Naive thymus-derived CD4-positive, alpha-beta T cell (primary cell): ENCODE measurements around the gene SAAL1. TPM values are rescaled to one million over a fixed set of nuclear protein-coding genes. Genes with fewer than 3 reads are reported as not detected.

Source experiments
- ATAC-seq: fragments of 150-1000 bp; cut with Tn5 transposase; 2 replicates; pipeline ENCODE4 v1.10.0; 2021; ENCODE audit warnings: mild to moderate bottlenecking, moderate library complexity
- CTCF ChIA-PET: fragments of 350-600 bp; sonication (Branson Sonifier 250); formaldehyde crosslinking; loops from one replicate; lab custom pipeline; 2021; ENCODE audit warnings: antibody characterized with exemption; lab: Charles Lee
- POLR2A ChIA-PET: fragments of 350-600 bp; sonication (Branson Sonifier 250); formaldehyde crosslinking; loops from one replicate; lab custom pipeline; 2021; ENCODE audit warnings: antibody characterized with exemption, inconsistent platforms; lab: Charles Lee
- DNase-seq, 9 donors: peaks; one replicate each; pipeline versions ENCODE4 v3.0.0 to v3.0.0-alpha.2; 2020 to 2022; ENCODE audit warnings: mixed read lengths in 1 of 9
- H3K27ac ChIP-seq: one replicate; pipeline ENCODE4 v1.7.0; 2013; ENCODE audit warnings: mild to moderate bottlenecking, low read depth, low read length, moderate library complexity
- H3K27me3 ChIP-seq, 2 donors: one replicate each; pipeline ENCODE4 v1.7.0; 2013; ENCODE audit warnings: low read length in 2 of 2, mild to moderate bottlenecking in 2 of 2, moderate library complexity in 2 of 2; ENCODE audit not compliant: control insufficient read depth in 2 of 2, insufficient read depth in 2 of 2
- H3K36me3 ChIP-seq, 3 experiments: 1 replicate in 2 of 3; 2 replicates in 1 of 3; pipeline ENCODE4 v1.7.0; 2013; ENCODE audit warnings: low read length in 3 of 3, mild to moderate bottlenecking in 3 of 3, moderate library complexity in 1 of 3; ENCODE audit not compliant: insufficient read depth in 3 of 3, control insufficient read depth in 2 of 3
- H3K4me1 ChIP-seq, 2 donors: one replicate each; pipeline ENCODE4 v1.7.0; 2013; ENCODE audit warnings: low read length in 2 of 2, mild to moderate bottlenecking in 2 of 2, moderate library complexity in 1 of 2; ENCODE audit not compliant: control insufficient read depth in 2 of 2, insufficient read depth in 2 of 2
- H3K4me3 ChIP-seq: 2 replicates; pipeline ENCODE4 v1.7.0; 2013; ENCODE audit warnings: mild to moderate bottlenecking, low read length
- H3K9me3 ChIP-seq, 3 experiments: 1 replicate in 2 of 3; 2 replicates in 1 of 3; pipeline ENCODE4 v1.7.0; 2013; ENCODE audit warnings: low read length in 3 of 3; ENCODE audit not compliant: control insufficient read depth in 2 of 3
- H3K27ac Mint-ChIP-seq, 9 donors: one replicate each; pipeline ENCODE4 v1.8.0; 2020 to 2022; ENCODE audit warnings: mixed read lengths in 9 of 9, mild to moderate bottlenecking in 8 of 9, moderate library complexity in 5 of 9, inconsistent platforms in 2 of 9
- H3K27me3 Mint-ChIP-seq, 5 donors: one replicate each; pipeline ENCODE4 v1.8.0; 2021 to 2022; ENCODE audit warnings: mixed read lengths in 5 of 5, mild to moderate bottlenecking in 1 of 5
- H3K36me3 Mint-ChIP-seq, 5 donors: one replicate each; pipeline ENCODE4 v1.8.0; 2020 to 2022; ENCODE audit warnings: mixed read lengths in 5 of 5, mild to moderate bottlenecking in 3 of 5, inconsistent platforms in 1 of 5
- H3K4me1 Mint-ChIP-seq, 7 donors: one replicate each; pipeline ENCODE4 v1.8.0; 2020 to 2022; ENCODE audit warnings: mixed read lengths in 7 of 7, mild to moderate bottlenecking in 3 of 7, inconsistent platforms in 1 of 7
- H3K4me3 Mint-ChIP-seq, 10 donors: one replicate each; pipeline ENCODE4 v1.8.0; 2020 to 2022; ENCODE audit warnings: mild to moderate bottlenecking in 10 of 10, mixed read lengths in 10 of 10, moderate library complexity in 6 of 10, inconsistent platforms in 2 of 10
- H3K9me3 Mint-ChIP-seq, 11 donors: one replicate each; pipeline ENCODE4 v1.8.0; 2020 to 2022; ENCODE audit warnings: mixed read lengths in 11 of 11, mild to moderate bottlenecking in 4 of 11, inconsistent platforms in 1 of 11, moderate library complexity in 1 of 11
- intact Hi-C, 2 donors: fragments of 100-400 bp; cut with micrococcal nuclease; formaldehyde crosslinking; loops; one replicate each; pipeline ENCODE4 v1.15.1; 2023
- polyA plus RNA-seq, 2 donors: library from polyadenylated mRNA; unstranded; fragments of 300-500 nt; fragmentation: Illumina TruSeq; gene quantifications; one replicate each; pipeline ENCODE4 v1.2.3, GENCODE V29; 2021
- total RNA-seq, 6 experiments: library from RNA in 5 of 6; stranded (reverse) in 5 of 6; gene quantifications; 1 replicate in 5 of 6; 2 replicates in 1 of 6; pipeline ENCODE4 v1.2.3 and lab custom pipeline; 2021 to 2026

SAAL1 gene
- total and polyA plus RNA-seq, 7 experiments from 2014 or later = 14.6 to 25.3 (median 17.3) TPM

GRCh38 chr11:18046116-18046777 lies 59.6 kb downstream of the SAAL1 start, which contains the start of gene TPH1:
TPH1 (minus strand) TSS chr11:18046269; CDS start chr11:18040762, 5,507 bp downstream.
- Mint-ChIP-seq H3K36me3 (peaks cover 0 to 37% (median 14%) of the 10 kb centered on the region in 5 donors), H3K27me3 (peaks cover 28 to 60% (median 45%) of the 10 kb centered on the region in 5 donors), H3K4me1 (no peaks in the 10 kb centered on the region), H3K27ac (no peak within 1 kb of the TSS), H3K4me3 (no peak within 1 kb of the TSS), H3K9me3 (peaks cover 0 to 8% (median 2%) of the 10 kb centered on the region in 11 donors)
- H3K4me3 ChIP-seq = no peak within 1 kb of the TSS
- no peaks in the 10 kb centered on the region for H3K36me3 ChIP-seq
- no peak for ATAC-seq
- no peaks in the 10 kb centered on the region for H3K4me1 ChIP-seq
- no peaks in the 10 kb centered on the region for H3K27me3 ChIP-seq
- H3K27ac ChIP-seq = no peak within 1 kb of the TSS
- intact Hi-C loops = no loop called here
- no peaks in the 10 kb centered on the region for H3K9me3 ChIP-seq
- no peak for DNase-seq
- ChIA-PET CTCF (no interaction called here), POLR2A (no interaction called here)

GRCh38 chr11:18036456-18036855 lies 69.4 kb downstream of the SAAL1 start:
- Mint-ChIP-seq H3K9me3 (no peaks in the 10 kb centered on the region), H3K27ac (no peak overlapping the region), H3K4me3 (no peak overlapping the region), H3K27me3 (peaks cover 0 to 11% (median 0%) of the 10 kb centered on the region in 5 donors), H3K4me1 (no peaks in the 10 kb centered on the region), H3K36me3 (peaks cover 0 to 8% (median 0%) of the 10 kb centered on the region in 5 donors)
- no peaks in the 10 kb centered on the region for H3K4me1 ChIP-seq
- intact Hi-C loops = no loop called here
- H3K4me3 ChIP-seq = no peak overlapping the region
- POLR2A ChIA-PET = no interaction called here
- no peak overlapping the region for H3K27ac ChIP-seq
- no peaks in the 10 kb centered on the region for H3K9me3 ChIP-seq
- CTCF ChIA-PET = no interaction called here
- ATAC-seq (no peak), DNase-seq (no peak)
- H3K36me3 ChIP-seq = no peaks in the 10 kb centered on the region
- H3K27me3 ChIP-seq = no peaks in the 10 kb centered on the region

Other genes starting within 250 kb of the SAAL1 start
- gene SERGEF, start 93.0 kb downstream of the SAAL1 start, total RNA-seq = 10 to 100 TPM; 35.0 to 57.7 (median 52.9) TPM
- 10 to 100 TPM; 77.0 to 93.5 TPM for gene SERGEF, start 93.0 kb downstream of the SAAL1 start, polyA plus RNA-seq
- gene TPH1, start 59.8 kb downstream of the SAAL1 start, total RNA-seq = 1 to 10 TPM in 2 of 5 experiments, under 1 TPM in 3; 0.41 to 2.7 (median 0.92) TPM
- gene TPH1, start 59.8 kb downstream of the SAAL1 start, polyA plus RNA-seq = under 1 TPM in 1 of 2 donors, not detected in 1; 0.06 TPM
- gene MRGPRX3, start 26.5 kb upstream of the SAAL1 start, total RNA-seq = not detected
- gene MRGPRX3, start 26.5 kb upstream of the SAAL1 start, polyA plus RNA-seq = not detected
- not detected for gene MRGPRX4, start 66.8 kb upstream of the SAAL1 start, total RNA-seq
- gene MRGPRX4, start 66.8 kb upstream of the SAAL1 start, polyA plus RNA-seq = not detected
- gene SAA4, start 130.7 kb upstream of the SAAL1 start, total RNA-seq = under 1 TPM in 1 of 5 experiments, not detected in 4; 0.31 TPM
- not detected for gene SAA4, start 130.7 kb upstream of the SAAL1 start, polyA plus RNA-seq
- gene SAA2, start 142.6 kb upstream of the SAAL1 start, total RNA-seq = not detected
- not detected for gene SAA2, start 142.6 kb upstream of the SAAL1 start, polyA plus RNA-seq
- not detected for gene SAA1, start 160.2 kb upstream of the SAAL1 start, total RNA-seq
- gene SAA1, start 160.2 kb upstream of the SAAL1 start, polyA plus RNA-seq = not detected
- 10 to 100 TPM; 13.0 to 22.3 (median 16.6) TPM for gene HPS5, start 216.1 kb upstream of the SAAL1 start, total RNA-seq
- gene HPS5, start 216.1 kb upstream of the SAAL1 start, polyA plus RNA-seq = 10 to 100 TPM; 13.2 to 15.6 TPM
- gene GTF2H1, start 216.5 kb upstream of the SAAL1 start, total RNA-seq = 10 to 100 TPM; 26.3 to 63.2 (median 59.0) TPM
- 10 to 100 TPM; 39.3 to 43.2 TPM for gene GTF2H1, start 216.5 kb upstream of the SAAL1 start, polyA plus RNA-seq